ENCODE results near the gene DDRGK1. TPM values are rescaled to one million over a fixed set of nuclear protein-coding genes. Genes with fewer than 3 reads are reported as not detected.

The DDRGK1 gene
- total RNA-seq, 1 experiment from 2014 or later, result 72.0 TPM

DNA sequence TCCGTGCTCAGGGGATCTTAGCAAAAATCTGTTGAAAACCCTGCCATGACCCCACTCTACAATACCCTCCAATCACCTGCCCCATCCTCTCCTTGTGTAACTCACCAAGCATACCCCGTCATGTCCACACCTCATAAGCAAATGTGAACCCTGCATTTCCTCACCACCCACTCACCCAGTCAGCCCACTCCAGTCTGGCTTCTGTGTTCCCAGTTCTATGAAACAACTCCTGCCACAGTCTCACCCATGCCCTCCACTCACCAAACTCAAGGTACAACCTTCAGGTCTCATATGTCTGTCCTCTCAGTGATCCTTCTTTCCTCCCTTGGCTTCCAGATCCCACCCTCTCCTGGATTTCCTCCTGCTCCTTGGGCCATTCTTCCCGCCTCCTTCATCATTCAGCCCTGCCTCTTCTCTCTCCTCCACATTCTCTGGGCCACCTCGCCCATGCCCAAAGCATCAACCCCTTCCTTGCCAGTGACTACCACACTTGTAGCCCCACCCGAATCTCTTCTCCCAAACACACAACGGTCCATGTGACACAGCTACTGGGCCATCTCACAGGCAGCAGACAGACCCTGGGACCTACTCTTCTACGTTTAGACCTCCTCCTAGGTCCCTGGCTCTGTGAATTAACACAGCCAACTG, 8.8 kb downstream of the DDRGK1 start:
- Histone ChIP-seq H3K9me3 (ENCODE audit: low read depth, low read length, poor library complexity, severe bottlenecking) (no peaks in the 10 kb centered on the region), H3K4me3 (ENCODE audit: low read depth, low read length, poor library complexity, severe bottlenecking) (no peak overlapping the region), H3K4me1 (ENCODE audit: insufficient read depth, low read length, poor library complexity, severe bottlenecking) (no peaks in the 10 kb centered on the region), H3K27me3 (replicated peaks; ENCODE audit: insufficient read depth, low read depth, low read length, poor library complexity) (no peaks in the 10 kb centered on the region), H3K27ac (ENCODE audit: low read depth, low read length, poor library complexity, severe bottlenecking) (no peak overlapping the region), H3K36me3 (ENCODE audit: insufficient read depth, low read length, poor library complexity, severe bottlenecking) (peaks cover 70% of the 10 kb centered on the region)
- no peak for DNase-seq (ENCODE audit: low spot score)
- BruUV-seq (replicated peaks), result no TSS peak
- ChIA-PET CTCF (no interaction called here), POLR2A (ENCODE audit: low non-redundant PET) (no interaction called here)
- TF ChIP-seq EZH2 (IDR thresholded peaks at IDR 0.05; ENCODE audit: borderline replicate concordance, low read depth, low read length, poor library complexity, severe bottlenecking), result no peak
- TF ChIP-seq, protein P1, sequence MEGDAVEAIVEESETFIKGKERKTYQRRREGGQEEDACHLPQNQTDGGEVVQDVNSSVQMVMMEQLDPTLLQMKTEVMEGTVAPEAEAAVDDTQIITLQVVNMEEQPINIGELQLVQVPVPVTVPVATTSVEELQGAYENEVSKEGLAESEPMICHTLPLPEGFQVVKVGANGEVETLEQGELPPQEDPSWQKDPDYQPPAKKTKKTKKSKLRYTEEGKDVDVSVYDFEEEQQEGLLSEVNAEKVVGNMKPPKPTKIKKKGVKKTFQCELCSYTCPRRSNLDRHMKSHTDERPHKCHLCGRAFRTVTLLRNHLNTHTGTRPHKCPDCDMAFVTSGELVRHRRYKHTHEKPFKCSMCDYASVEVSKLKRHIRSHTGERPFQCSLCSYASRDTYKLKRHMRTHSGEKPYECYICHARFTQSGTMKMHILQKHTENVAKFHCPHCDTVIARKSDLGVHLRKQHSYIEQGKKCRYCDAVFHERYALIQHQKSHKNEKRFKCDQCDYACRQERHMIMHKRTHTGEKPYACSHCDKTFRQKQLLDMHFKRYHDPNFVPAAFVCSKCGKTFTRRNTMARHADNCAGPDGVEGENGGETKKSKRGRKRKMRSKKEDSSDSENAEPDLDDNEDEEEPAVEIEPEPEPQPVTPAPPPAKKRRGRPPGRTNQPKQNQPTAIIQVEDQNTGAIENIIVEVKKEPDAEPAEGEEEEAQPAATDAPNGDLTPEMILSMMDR (conservative IDR thresholded peaks at IDR 0.05; ENCODE audit: low read depth, low read length), result no peak
- intact Hi-C loops (cut with micrococcal nuclease; ENCODE audit: unreplicated experiment), result no loop called here

DNA sequence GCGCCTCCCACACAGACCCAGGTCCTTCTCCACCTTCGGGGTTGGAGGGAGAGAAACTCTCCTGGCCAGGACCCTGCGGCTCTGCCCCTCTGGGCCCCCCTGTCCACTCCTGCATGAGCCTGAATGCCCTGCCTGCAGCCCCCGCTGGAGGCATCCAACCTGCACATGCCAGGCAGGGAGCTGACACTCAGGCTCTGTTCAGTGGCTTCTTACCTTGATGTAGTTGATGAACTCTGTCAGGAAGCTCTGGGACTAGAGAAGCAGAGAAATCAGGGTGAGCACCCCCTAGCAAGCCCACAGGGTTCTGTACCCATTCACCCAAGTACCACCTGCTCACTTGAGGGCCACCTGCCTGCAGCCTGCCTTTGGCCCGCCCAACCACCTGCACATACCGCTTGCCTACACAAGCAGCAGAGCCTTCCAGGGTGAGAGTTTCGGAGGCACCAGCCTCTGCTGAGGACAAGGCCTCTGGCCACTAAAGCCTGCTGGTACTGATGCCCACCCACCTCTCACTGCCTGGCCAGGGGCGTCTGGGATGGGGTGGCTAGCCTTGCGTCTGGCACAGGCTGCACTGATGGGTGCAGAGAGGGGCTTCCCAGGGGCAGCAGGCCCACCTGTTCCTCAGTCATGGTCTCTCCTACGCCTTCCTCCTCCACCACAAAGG, 9.7 kb downstream of the DDRGK1 start:
- Histone ChIP-seq H3K36me3 (ENCODE audit: insufficient read depth, low read length, poor library complexity, severe bottlenecking) (peaks cover 70% of the 10 kb centered on the region), H3K9me3 (ENCODE audit: low read depth, low read length, poor library complexity, severe bottlenecking) (no peaks in the 10 kb centered on the region), H3K27me3 (replicated peaks; ENCODE audit: insufficient read depth, low read depth, low read length, poor library complexity) (no peaks in the 10 kb centered on the region), H3K4me3 (ENCODE audit: low read depth, low read length, poor library complexity, severe bottlenecking) (no peak overlapping the region), H3K4me1 (ENCODE audit: insufficient read depth, low read length, poor library complexity, severe bottlenecking) (no peaks in the 10 kb centered on the region), H3K27ac (ENCODE audit: low read depth, low read length, poor library complexity, severe bottlenecking) (no peak overlapping the region)
- BruUV-seq (replicated peaks), result no TSS peak
- CTCF ChIA-PET, result no interaction called here
- POLR2A ChIA-PET (ENCODE audit: low non-redundant PET), result no interaction called here
- intact Hi-C loops (cut with micrococcal nuclease; ENCODE audit: unreplicated experiment), result no loop called here
- DNase-seq (ENCODE audit: low spot score), result no peak
- TF ChIP-seq, protein P1 (conservative IDR thresholded peaks at IDR 0.05; ENCODE audit: low read depth, low read length), result no peak
- no peak for TF ChIP-seq EZH2 (IDR thresholded peaks at IDR 0.05; ENCODE audit: borderline replicate concordance, low read depth, low read length, poor library complexity, severe bottlenecking)

DNA sequence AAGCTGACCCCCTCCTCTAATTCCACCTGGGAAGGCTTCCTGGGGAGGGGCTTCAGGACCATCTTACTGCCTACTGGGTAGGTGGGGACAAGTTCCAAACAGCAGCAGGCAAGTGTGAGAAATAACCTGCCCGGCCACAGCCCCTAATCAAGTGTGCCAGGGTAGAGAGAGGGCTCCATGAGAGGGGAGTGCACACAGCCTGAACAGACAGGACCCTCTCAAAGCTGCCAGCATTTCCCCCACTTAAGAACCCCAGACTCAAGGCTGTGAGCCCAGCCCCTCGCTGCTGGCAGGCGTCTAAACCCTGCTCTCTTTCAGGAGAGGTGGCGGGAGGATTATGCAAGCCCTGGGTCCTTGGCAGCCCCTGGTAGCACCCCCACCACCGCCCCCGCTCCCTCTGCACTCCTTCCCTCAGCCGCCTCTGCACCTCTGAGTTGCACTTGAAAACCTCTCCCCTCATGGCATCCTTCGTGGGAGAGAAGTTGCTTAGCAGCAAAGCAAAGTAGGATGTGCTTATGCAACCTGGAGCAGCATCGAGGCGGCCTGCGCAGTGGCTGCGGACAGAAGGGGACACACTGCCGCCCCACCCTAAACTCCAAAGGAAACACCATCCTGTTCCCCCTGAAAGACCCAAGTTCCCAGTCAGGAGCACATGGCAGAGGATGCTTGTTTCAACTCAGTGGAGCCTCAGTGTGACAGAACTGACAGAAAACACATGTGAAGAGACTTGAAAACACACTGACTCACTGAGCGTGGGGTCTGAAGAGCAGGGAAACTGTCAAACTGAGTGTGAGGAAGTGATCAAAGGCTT, 10.5 kb downstream of the DDRGK1 start:
- ChIA-PET POLR2A (ENCODE audit: low non-redundant PET) (no interaction called here), CTCF (no interaction called here)
- no peaks in the 10 kb centered on the region for H3K4me1 ChIP-seq (ENCODE audit: insufficient read depth, low read length, poor library complexity, severe bottlenecking)
- peaks cover 63% of the 10 kb centered on the region for H3K36me3 ChIP-seq (ENCODE audit: insufficient read depth, low read length, poor library complexity, severe bottlenecking)
- H3K4me3 ChIP-seq (ENCODE audit: low read depth, low read length, poor library complexity, severe bottlenecking), result no peak overlapping the region
- no peaks in the 10 kb centered on the region for H3K9me3 ChIP-seq (ENCODE audit: low read depth, low read length, poor library complexity, severe bottlenecking)
- no peaks in the 10 kb centered on the region for H3K27me3 ChIP-seq (replicated peaks; ENCODE audit: insufficient read depth, low read depth, low read length, poor library complexity)
- TF ChIP-seq EZH2 (IDR thresholded peaks at IDR 0.05; ENCODE audit: borderline replicate concordance, low read depth, low read length, poor library complexity, severe bottlenecking), result no peak
- TF ChIP-seq, protein P1 (conservative IDR thresholded peaks at IDR 0.05; ENCODE audit: low read depth, low read length), result no peak
- no TSS peak for BruUV-seq (replicated peaks)
- intact Hi-C loops (cut with micrococcal nuclease; ENCODE audit: unreplicated experiment), result no loop called here
- DNase-seq (ENCODE audit: low spot score), result no peak
- H3K27ac ChIP-seq (ENCODE audit: low read depth, low read length, poor library complexity, severe bottlenecking), result no peak overlapping the region
